Measurements from ENCODE around the gene TJP3.

TJP3 gene

GRCh38 chr19:3771000-3771905, 63.1 kb downstream of the TJP3 start:
- DNase-seq, result no peak

- DNase-seq, result no peak
These were observed 63.8 kb downstream of the TJP3 start, which contains the start of gene RAX2 for GRCh38 chr19:3771906-3772455. TSS of gene RAX2 (minus strand) at chr19:3772228. CDS start at chr19:3771742, 486 bp downstream.

- no peak for DNase-seq
These were observed 65.8 kb downstream of the TJP3 start for GRCh38 chr19:3773814-3774515.

GRCh38 chr19:3774621-3775373, 66.6 kb downstream of the TJP3 start:
- no peak for DNase-seq

GRCh38 chr19:3775374-3775711, 67.2 kb downstream of the TJP3 start:
- DNase-seq, result no peak

- DNase-seq, result no peak
These were observed 67.6 kb downstream of the TJP3 start for GRCh38 chr19:3775831-3776230.

GRCh38 chr19:3776479-3777040, 68.4 kb downstream of the TJP3 start:
- DNase-seq, result no peak

- DNase-seq, result no peak
These were observed 70.1 kb downstream of the TJP3 start for GRCh38 chr19:3778104-3778867.

GRCh38 chr19:3778899-3779723, 70.9 kb downstream of the TJP3 start:
- no peak for DNase-seq

- no peak for DNase-seq
These were observed 72.7 kb downstream of the TJP3 start for GRCh38 chr19:3780786-3781304.

- no peak for DNase-seq
These were observed 73.4 kb downstream of the TJP3 start for GRCh38 chr19:3781603-3782002.

GRCh38 chr19:3782330-3782729, 74.1 kb downstream of the TJP3 start:
- no peak for DNase-seq

GRCh38 chr19:3782903-3783302, 74.7 kb downstream of the TJP3 start:
- no peak for DNase-seq

GRCh38 chr19:3783660-3784584, 75.7 kb downstream of the TJP3 start:
- DNase-seq, result peak; percentile 44

- no peak for DNase-seq
These were observed 76.6 kb downstream of the TJP3 start for GRCh38 chr19:3784607-3785450.

GRCh38 chr19:3785451-3785937, 77.3 kb downstream of the TJP3 start:
- DNase-seq, result peak; percentile 38

GRCh38 chr19:3785938-3786824, 78.0 kb downstream of the TJP3 start, which contains the start of gene MATK:
TSS of gene MATK (minus strand) at chr19:3786381. CDS start at chr19:3785135, 1,246 bp downstream.
- peak; percentile 41 for DNase-seq
